COR-L47 (cell line): Measurements from ENCODE around the gene STK35.
"Not testable (repeated sequence)": the region's sequence is repeated elsewhere in the genome, so short reads cannot be mapped to it uniquely, and the experiment has no call there.

ENCODE experiments used
- DNase-seq: peaks from one replicate; lab custom pipeline; 2025; lab: John Stamatoyannopoulos, UW

Gene STK35

GRCh38 chr20:2183381-2183780 lies 81.8 kb downstream of the STK35 start:
- DNase-seq: no peak

- DNase-seq: not testable (repeated sequence)
Measured at GRCh38 chr20:2184933-2185332, 83.3 kb downstream of the STK35 start.

GRCh38 chr20:2195614-2196013 lies 94.0 kb downstream of the STK35 start:
- DNase-seq: no peak

- DNase-seq: no peak
Measured at GRCh38 chr20:2197166-2197565, 95.5 kb downstream of the STK35 start.
